A549 (cell line): ENCODE data around the gene SSC4D. TPM values are rescaled to one million over a fixed set of nuclear protein-coding genes. Genes with fewer than 3 reads are reported as not detected.
A peak's percentile ranks its signal among the peaks of the same experiment; 100 is the strongest.
"Not testable (repeated sequence)": the region's sequence is repeated elsewhere in the genome, so short reads cannot be mapped to it uniquely, and the experiment has no call there.

ENCODE experiments used
- ATAC-seq, 2 experiments: fragments of 200-7000 bp in 1 of 2; fragments of >200 bp in 1 of 2; cut with Nextera tagmentation in 1 of 2; cut with Tn5 transposase in 1 of 2; 3 replicates each; pipeline versions ENCODE4 v1.8.0 to v1.9.1; 2018 to 2020; ENCODE audit warnings: mild to moderate bottlenecking in 1 of 2, moderate library complexity in 1 of 2
- CTCF ChIA-PET: fragments of 300-600 bp; sonication (Branson Sonifier 250); formaldehyde crosslinking; extraction: SDS; loops from one replicate; lab custom pipeline; 2021; ENCODE audit warnings: antibody characterized with exemption, inconsistent platforms; lab: Yijun Ruan, JAX
- POLR2A ChIA-PET: fragments of 350-600 bp; formaldehyde crosslinking; extraction: SDS; loops from one replicate; lab custom pipeline; 2021; ENCODE audit warnings: antibody characterized with exemption, inconsistent platforms; lab: Yijun Ruan, JAX
- DNase-seq, 2 experiments: peaks; one replicate each; pipeline versions ENCODE4 v3.0.0 to v3.0.0-alpha.2; 2011 to 2016; ENCODE audit warnings: low read depth in 1 of 2, low spot score in 1 of 2
- FAIRE-seq: peaks from 2 replicates; lab custom pipeline; 2011; peaks lifted over from hg19 to GRCh38; lab: Jason Lieb, UNC
- H3K27ac ChIP-seq, 2 experiments: fragments of >200 bp; sonication (Bioruptor Twin); formaldehyde crosslinking; 3 replicates each; pipeline ENCODE4 v1.5.1; 2016 to 2017
- H3K4me1 ChIP-seq: fragments of >200 bp; sonication (Bioruptor Twin); formaldehyde crosslinking; 3 replicates; pipeline ENCODE4 v1.6.1; 2016
- H3K4me2 ChIP-seq: fragments of >200 bp; sonication (Bioruptor Twin); formaldehyde crosslinking; 3 replicates; pipeline ENCODE4 v1.6.1; 2016
- H3K4me3 ChIP-seq: fragments of >200 bp; sonication (Bioruptor Twin); formaldehyde crosslinking; 3 replicates; pipeline ENCODE4 v1.5.1; 2016
- H3K9me3 ChIP-seq: fragments of >200 bp; sonication (Bioruptor Twin); formaldehyde crosslinking; 3 replicates; pipeline ENCODE4 v1.6.1; 2016
- ATOH8 ChIP-seq: fragments of 250-450 bp; sonication (Bioruptor Pico); IDR thresholded peaks from 2 replicates; pipeline ENCODE4 v1.5.0; 2020; ENCODE audit warnings: low read depth, mild to moderate bottlenecking, moderate library complexity
- BHLHE40 ChIP-seq: IDR thresholded peaks from 2 replicates; pipeline ENCODE4 v1.6.1; 2012; ENCODE audit warnings: low read depth, low read length, inconsistent platforms
- CHD2 ChIP-seq: fragments of 150-350 bp; IDR thresholded peaks from 2 replicates; pipeline ENCODE4 v1.6.1; 2014; ENCODE audit warnings: low read length; ENCODE audit not compliant: partially characterized antibody
- EHF ChIP-seq: fragments of 250-450 bp; sonication (Bioruptor Pico); IDR thresholded peaks from 2 replicates; pipeline ENCODE4 v1.5.0; 2020; ENCODE audit warnings: mild to moderate bottlenecking
- EHMT2 ChIP-seq: fragments of 200-600 bp; sonication (generic); IDR thresholded peaks from 2 replicates; pipeline ENCODE4 v1.6.1; 2016; ENCODE audit warnings: antibody characterized with exemption, low read depth, mild to moderate bottlenecking, moderate library complexity
- FOSB ChIP-seq: fragments of 250-450 bp; sonication (Bioruptor Pico); IDR thresholded peaks from 2 replicates; pipeline ENCODE4 v1.5.0; 2020; ENCODE audit warnings: mild to moderate bottlenecking, moderate library complexity
- GATA3 ChIP-seq: IDR thresholded peaks from 2 replicates; pipeline ENCODE4 v1.6.1; 2012; ENCODE audit warnings: borderline replicate concordance
- HEYL ChIP-seq: fragments of 250-450 bp; sonication (Bioruptor Pico); IDR thresholded peaks from 2 replicates; pipeline ENCODE4 v1.8.0; 2021; ENCODE audit warnings: mild to moderate bottlenecking, moderate library complexity
- HMGXB4 ChIP-seq: fragments of 250-450 bp; sonication (Bioruptor Pico); IDR thresholded peaks from 2 replicates; pipeline ENCODE4 v1.5.0; 2021; ENCODE audit warnings: mild to moderate bottlenecking, moderate library complexity, borderline replicate concordance
- HOXB13 ChIP-seq: fragments of 250-450 bp; sonication (Bioruptor Pico); IDR thresholded peaks from 2 replicates; pipeline ENCODE4 v1.5.0; 2020; ENCODE audit warnings: low read depth, mild to moderate bottlenecking, moderate library complexity
- KDM1A ChIP-seq: fragments of 200-600 bp; sonication (generic); IDR thresholded peaks from 2 replicates; pipeline ENCODE4 v1.6.1; 2016; ENCODE audit warnings: low read depth, mild to moderate bottlenecking
- MAX ChIP-seq: IDR thresholded peaks from 2 replicates; pipeline ENCODE4 v1.6.1; 2012
- MAZ ChIP-seq: fragments of 150-350 bp; IDR thresholded peaks from 2 replicates; pipeline ENCODE4 v1.6.1; 2014; ENCODE audit warnings: antibody characterized with exemption, low read depth, low read length, borderline replicate concordance
- MYC ChIP-seq: IDR thresholded peaks from 2 replicates; pipeline ENCODE4 v1.6.1; 2012; ENCODE audit warnings: mild to moderate bottlenecking, inconsistent platforms, low read length, improper control_type of control experiment, borderline replicate concordance
- NR3C1 ChIP-seq: fragments of >200 bp; sonication (Bioruptor Twin); formaldehyde crosslinking; IDR thresholded peaks from 3 replicates; pipeline ENCODE4 v1.6.1; 2017
- PBX3 ChIP-seq: IDR thresholded peaks from 2 replicates; pipeline ENCODE4 v1.6.1; 2012
- POLR2AphosphoS2 ChIP-seq: conservative IDR thresholded peaks from 2 replicates; pipeline ENCODE4 v1.6.1; 2012; ENCODE audit warnings: low read length, improper control_type of control experiment, inconsistent platforms
- RCOR1 ChIP-seq: fragments of 150-350 bp; IDR thresholded peaks from 2 replicates; pipeline ENCODE4 v1.6.1; 2014; ENCODE audit warnings: antibody characterized with exemption, low read length, low read depth
- REST ChIP-seq: fragments of 200-600 bp; sonication (generic); IDR thresholded peaks from 2 replicates; pipeline ENCODE4 v1.6.1; 2016; ENCODE audit warnings: antibody characterized with exemption, mild to moderate bottlenecking, moderate library complexity
- SMC3 ChIP-seq: fragments of >200 bp; sonication (Bioruptor Twin); formaldehyde crosslinking; IDR thresholded peaks from 3 replicates; pipeline ENCODE4 v1.6.1; 2018; ENCODE audit warnings: inconsistent platforms
- WGBS: methylation state at CpG from one replicate; pipeline ENCODE4 v1.1.6; 2017; ENCODE audit errors: missing lambda C conversion rate; 5-methylcytosine and 5-hydroxymethylcytosine counted together
- polyA plus RNA-seq, 4 experiments: library from polyadenylated mRNA; depleted of rRNA in 3 of 4; stranded (reverse); fragments of >200 nt; fragmentation: RNase III in 1 of 4; extraction: RNeasy Plus Mini Kit Qiagen cat#74134 plus additional on column Dnase treatment in 1 of 4; gene quantifications; 2 replicates in 3 of 4; 3 replicates in 1 of 4; pipeline ENCODE4 v1.2.3, GENCODE V29; 2011 to 2017

The SSC4D gene
- polyA plus RNA-seq, 2 of the 4 experiments (the other 2 are of a cell fraction): 0.45 to 0.79 TPM

GRCh38 chr7:76427635-76428034, 18.1 kb upstream of the SSC4D start:
- Histone ChIP-seq H3K9me3 (no peaks in the 10 kb centered on the region), H3K27ac (no peak overlapping the region), H3K4me3 (no peak overlapping the region), H3K4me1 (peaks cover 21% of the 10 kb centered on the region), H3K4me2 (no peak overlapping the region)
- POLR2A ChIA-PET: no interaction called here
- DNase-seq: no peak
- WGBS: 66% methylated on average over 5 of the region's 5 CpGs
- no peak for FAIRE-seq
- TF ChIP-seq FOSB (CRISPR knock-in tag): no peak
- TF ChIP-seq CHD2: no peak
- TF ChIP-seq EHMT2: no peak
- no peak for TF ChIP-seq RCOR1
- TF ChIP-seq REST: no peak
- no peak for TF ChIP-seq GATA3
- TF ChIP-seq MAX: no peak
- TF ChIP-seq SMC3: no peak
- no peak for TF ChIP-seq NR3C1
- TF ChIP-seq EHF: no peak
- no peak for TF ChIP-seq BHLHE40
- no peak for TF ChIP-seq HOXB13 (CRISPR knock-in tag)
- no peak for TF ChIP-seq MAZ
- TF ChIP-seq KDM1A: no peak
- TF ChIP-seq HMGXB4: no peak
- no peak for TF ChIP-seq POLR2AphosphoS2
- CTCF ChIA-PET: interaction anchor here (0.6 to 1.8 kb wide), 3 partner anchors 11 to 500 kb away, joined by 3 to 9 read pairs (median 4); no protein-coding TSS in a partner anchor
- no peak for ATAC-seq

DNA sequence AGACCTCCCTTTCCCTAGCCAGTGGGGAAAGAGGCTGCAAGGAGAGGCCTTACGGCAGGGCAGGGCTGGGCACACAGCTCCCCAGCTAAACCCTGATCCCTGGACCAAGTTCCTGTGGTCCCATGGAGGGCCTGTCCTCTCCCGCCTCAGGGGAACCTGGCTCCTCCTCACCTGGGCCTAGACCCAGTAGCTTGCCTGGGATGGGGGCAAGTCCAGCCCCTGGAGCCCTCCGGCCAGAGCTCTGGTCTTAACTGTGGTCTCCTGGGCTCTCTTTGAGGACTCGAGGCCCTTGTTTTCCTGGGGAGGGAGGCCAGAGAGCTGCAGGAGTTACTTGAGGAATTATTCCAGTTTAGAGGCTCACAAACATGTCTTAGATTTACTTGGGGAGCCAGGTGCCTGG, 16.7 kb upstream of the SSC4D start:
- H3K4me2 ChIP-seq: no peak overlapping the region
- POLR2A ChIA-PET: no interaction called here
- ATAC-seq: no peak
- no peak for TF ChIP-seq ATOH8
- no peak for TF ChIP-seq PBX3
- no peak for TF ChIP-seq HEYL (CRISPR knock-in tag)
- TF ChIP-seq MYC: no peak
- TF ChIP-seq, all 56 proteins: peak for 0
- Histone ChIP-seq H3K4me3 (no peak overlapping the region), H3K9me3 (no peaks in the 10 kb centered on the region), H3K27ac (peak overlapping the region in 1 of 2 experiments; percentile 58; a peak in 3 of 6 replicates), H3K4me1 (peaks cover 35% of the 10 kb centered on the region)
- no peak for DNase-seq
- FAIRE-seq: no peak
- CTCF ChIA-PET: interaction anchor here (1.3 to 1.8 kb wide), 2 partner anchors 9 to 42 kb away, joined by 3 to 9 read pairs; no protein-coding TSS in a partner anchor
- 100% methylated on average over 4 of the region's 4 CpGs for WGBS

DNA sequence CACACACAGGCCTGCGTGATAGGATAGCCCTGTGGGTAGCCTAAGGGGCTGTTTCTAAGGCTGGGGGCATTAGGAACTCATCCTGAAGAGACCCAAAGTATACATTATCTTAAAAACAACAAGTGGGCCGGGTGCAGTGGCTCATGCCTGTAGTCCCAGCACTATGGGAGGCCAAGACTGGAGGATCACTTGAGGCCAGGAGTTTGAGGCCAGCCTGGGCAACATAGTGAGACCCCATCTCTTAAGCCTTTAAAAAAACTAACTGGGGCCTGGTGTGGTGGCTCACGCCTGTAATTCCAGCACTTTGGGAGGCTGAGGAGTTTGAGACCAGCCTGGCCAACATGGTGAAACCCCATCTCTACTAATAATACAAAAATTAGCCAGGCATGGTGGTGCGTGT, 16.1 kb upstream of the SSC4D start:
- H3K4me2 ChIP-seq, CTCF ChIA-PET, POLR2A ChIA-PET, H3K9me3 ChIP-seq, ATAC-seq, FAIRE-seq, DNase-seq, H3K4me3 ChIP-seq: not testable (repeated sequence)
- Histone ChIP-seq H3K4me1 (peaks cover 42% of the 10 kb centered on the region), H3K27ac (peak overlapping the region in 1 of 2 experiments; percentile 83; a peak in 3 of 6 replicates)
- WGBS: 92% methylated on average over 4 of the region's 4 CpGs
